Prostate gland (tissue), 2 donors: Measurements from ENCODE around the gene OR5K3.

Source experiments
- POLR2A ChIP-seq: fragments of 450-650 bp; IDR thresholded peaks from one replicate; pipeline ENCODE4 v1.6.1; 2016; ENCODE audit warnings: antibody characterized with exemption, mild to moderate bottlenecking
- TF ChIP-seq, protein P1 (sequence below), 4 experiments: fragments of 200-600 bp in 2 of 4; fragments of 450-650 bp in 2 of 4; sonication (generic) in 2 of 4; IDR thresholded peaks; 1 replicate in 3 of 4; 2 replicates in 1 of 4; pipeline ENCODE4 v1.5.1; 2016 to 2019; ENCODE audit warnings: antibody characterized with exemption in 4 of 4, mild to moderate bottlenecking in 2 of 4, moderate library complexity in 2 of 4

DNA sequence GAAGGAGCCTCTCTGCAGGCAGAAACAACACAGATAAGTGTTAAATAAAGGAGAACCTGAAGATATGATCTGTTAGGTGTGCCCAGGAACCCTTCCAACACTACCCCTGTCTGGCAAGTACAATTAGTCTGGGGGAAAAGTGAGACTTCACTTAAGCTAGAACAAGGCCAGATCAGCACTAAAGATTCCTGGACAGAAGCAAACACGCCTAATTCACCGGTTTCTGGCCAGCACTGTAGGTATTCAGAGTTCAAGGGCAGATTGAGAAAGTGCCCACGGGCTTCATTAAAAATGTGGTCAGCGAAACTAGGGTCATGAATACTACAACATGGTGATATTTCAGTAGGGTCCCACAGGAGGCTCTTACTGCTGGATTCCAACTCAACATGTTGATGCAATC, 43.9 kb downstream of the OR5K3 start:
- TF ChIP-seq, protein P1, sequence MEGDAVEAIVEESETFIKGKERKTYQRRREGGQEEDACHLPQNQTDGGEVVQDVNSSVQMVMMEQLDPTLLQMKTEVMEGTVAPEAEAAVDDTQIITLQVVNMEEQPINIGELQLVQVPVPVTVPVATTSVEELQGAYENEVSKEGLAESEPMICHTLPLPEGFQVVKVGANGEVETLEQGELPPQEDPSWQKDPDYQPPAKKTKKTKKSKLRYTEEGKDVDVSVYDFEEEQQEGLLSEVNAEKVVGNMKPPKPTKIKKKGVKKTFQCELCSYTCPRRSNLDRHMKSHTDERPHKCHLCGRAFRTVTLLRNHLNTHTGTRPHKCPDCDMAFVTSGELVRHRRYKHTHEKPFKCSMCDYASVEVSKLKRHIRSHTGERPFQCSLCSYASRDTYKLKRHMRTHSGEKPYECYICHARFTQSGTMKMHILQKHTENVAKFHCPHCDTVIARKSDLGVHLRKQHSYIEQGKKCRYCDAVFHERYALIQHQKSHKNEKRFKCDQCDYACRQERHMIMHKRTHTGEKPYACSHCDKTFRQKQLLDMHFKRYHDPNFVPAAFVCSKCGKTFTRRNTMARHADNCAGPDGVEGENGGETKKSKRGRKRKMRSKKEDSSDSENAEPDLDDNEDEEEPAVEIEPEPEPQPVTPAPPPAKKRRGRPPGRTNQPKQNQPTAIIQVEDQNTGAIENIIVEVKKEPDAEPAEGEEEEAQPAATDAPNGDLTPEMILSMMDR (IDR thresholded peaks at IDR 0.05), result no peak
- TF ChIP-seq POLR2A, result no peak
